Stimulated activated CD8-positive, alpha-beta memory T cell treated with anti-CD3 and anti-CD28 coated beads, Interleukin-4, amount 100 ng/mL, for 24 hours (primary cell): ENCODE data around the gene VASN.

Experiments
- DNase-seq: peaks from one replicate; pipeline ENCODE4 v3.0.0-alpha.2; 2020; ENCODE audit warnings: low read depth

Gene VASN

DNA sequence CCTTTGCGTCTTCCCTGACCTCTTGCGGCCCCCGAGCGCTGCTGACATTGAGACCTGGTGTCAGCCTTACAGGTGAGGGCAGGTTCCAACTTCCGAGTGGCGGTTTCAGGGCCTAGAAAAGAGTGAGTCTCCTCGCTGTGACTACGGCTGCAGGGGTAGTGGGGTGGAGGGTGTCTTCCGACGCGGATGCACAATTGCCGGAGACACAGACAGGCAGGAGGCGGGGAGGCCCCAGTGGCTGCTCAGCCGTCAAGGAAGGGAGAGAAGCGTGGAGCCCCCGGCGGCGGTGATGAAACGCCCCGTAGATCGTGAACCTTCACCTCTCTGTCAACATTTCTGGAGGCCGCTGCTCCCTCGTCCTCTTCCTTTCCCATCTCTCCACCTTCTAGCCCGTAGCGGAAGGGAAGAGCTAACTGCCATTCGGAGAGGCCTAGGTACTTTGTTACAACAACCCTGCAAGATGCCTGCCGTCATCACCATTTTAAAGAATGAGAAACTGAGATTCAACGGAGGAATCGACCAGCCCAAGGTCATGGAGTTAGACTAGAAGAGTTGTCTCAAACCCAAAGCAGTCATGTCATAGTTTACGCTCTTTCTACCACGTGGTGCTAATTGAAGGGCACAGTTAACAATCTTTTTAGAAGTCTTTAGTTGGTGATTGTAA lies 54.5 kb downstream of the VASN start:
- no peak for DNase-seq

DNA sequence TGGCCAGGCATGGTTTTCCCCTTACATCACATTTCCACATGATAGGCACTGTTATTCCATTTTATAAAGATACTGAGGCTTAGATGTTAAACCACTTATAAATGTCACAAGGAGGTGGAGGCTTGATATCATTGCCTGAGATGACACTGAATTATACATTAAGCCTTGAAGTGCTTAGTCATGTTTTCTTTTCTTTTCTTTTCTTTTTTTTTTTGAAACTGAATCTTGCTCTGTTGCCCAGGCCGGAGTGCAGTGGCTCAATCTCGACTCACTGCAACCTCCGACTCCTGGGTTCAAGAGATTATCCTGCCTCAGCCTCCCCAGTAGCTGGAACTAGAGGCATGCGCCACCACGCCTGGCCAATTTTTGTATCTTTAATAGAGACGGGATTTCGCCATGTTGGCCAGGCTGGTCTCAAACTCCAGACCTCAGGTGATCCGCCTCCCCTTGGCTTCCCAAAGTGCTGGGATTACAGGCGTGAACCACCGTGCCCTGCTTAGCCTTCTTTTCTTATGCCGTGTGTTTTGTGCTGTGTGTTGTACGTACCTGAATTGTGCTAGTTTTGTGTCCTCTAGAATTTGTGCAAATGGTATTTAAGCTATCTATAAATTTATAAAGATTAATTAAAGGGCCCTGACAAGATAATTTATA lies 55.2 kb downstream of the VASN start:
- no peak for DNase-seq

GRCh38 chr16:4428500-4428899 lies 56.9 kb downstream of the VASN start:
- no peak for DNase-seq

GRCh38 chr16:4431023-4431422 lies 59.4 kb downstream of the VASN start:
- no peak for DNase-seq
